Measurements from ENCODE around the gene RBM19.
"Not testable (repeated sequence)": the region's sequence is repeated elsewhere in the genome, so short reads cannot be mapped to it uniquely, and the experiment has no call there.

The RBM19 gene

GRCh38 chr12:113929312-113929989 is 36.7 kb downstream of the RBM19 start:
- no peak for DNase-seq (ENCODE audit: low read depth)

- DNase-seq (ENCODE audit: low read depth) = no peak
These were observed 39.3 kb downstream of the RBM19 start for GRCh38 chr12:113926788-113927187.

GRCh38 chr12:113924341-113924740 is 41.8 kb downstream of the RBM19 start:
- no peak for DNase-seq (ENCODE audit: low read depth)

- DNase-seq (ENCODE audit: low read depth) = no peak
These were observed 42.9 kb downstream of the RBM19 start for GRCh38 chr12:113923251-113923650.

- DNase-seq (ENCODE audit: low read depth) = no peak
These were observed 44.7 kb downstream of the RBM19 start for GRCh38 chr12:113921430-113921829.

- DNase-seq (ENCODE audit: low read depth) = no peak
These were observed 46.3 kb downstream of the RBM19 start for GRCh38 chr12:113919791-113920190.

- no peak for DNase-seq (ENCODE audit: low read depth)
These were observed 47.8 kb downstream of the RBM19 start for GRCh38 chr12:113918306-113918705.

GRCh38 chr12:113917393-113917792 is 48.7 kb downstream of the RBM19 start:
- no peak for DNase-seq (ENCODE audit: low read depth)

GRCh38 chr12:113914806-113915205 is 51.3 kb downstream of the RBM19 start:
- no peak for DNase-seq (ENCODE audit: low read depth)

GRCh38 chr12:113914176-113914575 is 51.9 kb downstream of the RBM19 start:
- DNase-seq (ENCODE audit: low read depth) = no peak

GRCh38 chr12:113912760-113913329 is 53.3 kb downstream of the RBM19 start:
- peak; percentile 45 for DNase-seq (ENCODE audit: low read depth)

- no peak for DNase-seq (ENCODE audit: low read depth)
These were observed 54.0 kb downstream of the RBM19 start for GRCh38 chr12:113911971-113912759.

GRCh38 chr12:113910751-113911272 is 55.3 kb downstream of the RBM19 start:
- no peak for DNase-seq (ENCODE audit: low read depth)

GRCh38 chr12:113909776-113910420 is 56.2 kb downstream of the RBM19 start:
- DNase-seq (ENCODE audit: low read depth) = no peak

GRCh38 chr12:113908584-113909100 is 57.5 kb downstream of the RBM19 start:
- DNase-seq (ENCODE audit: low read depth) = no peak

GRCh38 chr12:113907446-113908180 is 58.5 kb downstream of the RBM19 start:
- no peak for DNase-seq (ENCODE audit: low read depth)

- DNase-seq (ENCODE audit: low read depth) = no peak
These were observed 59.5 kb downstream of the RBM19 start for GRCh38 chr12:113906411-113907200.

- DNase-seq (ENCODE audit: low read depth) = no peak
These were observed 60.3 kb downstream of the RBM19 start for GRCh38 chr12:113905829-113906228.

- DNase-seq (ENCODE audit: low read depth) = no peak
These were observed 62.7 kb downstream of the RBM19 start for GRCh38 chr12:113903381-113903863.

- DNase-seq (ENCODE audit: low read depth) = not testable (repeated sequence)
These were observed 64.8 kb downstream of the RBM19 start for GRCh38 chr12:113901319-113901718.

Measured in CMK (cell line).